Subcutaneous abdominal adipose tissue (tissue), 5 donors: ENCODE measurements around the gene DENND2C.
"Not testable (repeated sequence)": the region's sequence is repeated elsewhere in the genome, so short reads cannot be mapped to it uniquely, and the experiment has no call there.

Source experiments
- H3K27ac ChIP-seq: one replicate; pipeline ENCODE4 v1.7.0; 2013; ENCODE audit warnings: low read depth, mild to moderate bottlenecking, inconsistent platforms, low read length, moderate library complexity
- H3K27me3 ChIP-seq, 5 donors: one replicate each; pipeline ENCODE4 v1.7.0; 2013; ENCODE audit warnings: low read length in 5 of 5, inconsistent platforms in 1 of 5; ENCODE audit not compliant: control insufficient read depth in 5 of 5, insufficient read depth in 4 of 5
- H3K36me3 ChIP-seq, 5 donors: one replicate each; pipeline ENCODE4 v1.7.0; 2013; ENCODE audit warnings: low read length in 5 of 5; ENCODE audit not compliant: control insufficient read depth in 5 of 5, insufficient read depth in 5 of 5
- H3K4me1 ChIP-seq, 5 donors: one replicate each; pipeline ENCODE4 v1.7.0; 2013; ENCODE audit warnings: low read length in 5 of 5, mild to moderate bottlenecking in 3 of 5, moderate library complexity in 1 of 5; ENCODE audit not compliant: control insufficient read depth in 5 of 5, insufficient read depth in 5 of 5
- H3K4me3 ChIP-seq, 5 donors: one replicate each; pipeline ENCODE4 v1.7.0; 2013; ENCODE audit warnings: low read length in 5 of 5, low read depth in 1 of 5
- H3K9ac ChIP-seq, 5 donors: one replicate each; pipeline ENCODE4 v1.7.0; 2013; ENCODE audit warnings: low read length in 5 of 5, mild to moderate bottlenecking in 4 of 5, moderate library complexity in 3 of 5
- H3K9me3 ChIP-seq, 5 donors: one replicate each; pipeline ENCODE4 v1.7.0; 2013; ENCODE audit warnings: low read length in 5 of 5; ENCODE audit not compliant: control insufficient read depth in 5 of 5
- donor health status: healthy.
- donor health status: healthy.
- donor health status: healthy.
- donor health status: healthy.
- donor health status: healthy.

Gene DENND2C

GRCh38 chr1:114586513-114587047 lies 83.3 kb downstream of the DENND2C start:
- Histone ChIP-seq H3K9me3 (no peaks in the 10 kb centered on the region), H3K4me1 (peaks cover 0 to 8% (median 8%) of the 10 kb centered on the region in 5 donors), H3K27ac (no peak overlapping the region), H3K4me3 (no peak overlapping the region), H3K36me3 (peaks cover 0 to 7% (median 0%) of the 10 kb centered on the region in 5 donors), H3K27me3 (no peaks in the 10 kb centered on the region), H3K9ac (no peak overlapping the region)

GRCh38 chr1:114585231-114585630 lies 84.6 kb downstream of the DENND2C start:
- H3K36me3 ChIP-seq, result peaks cover 0 to 7% (median 0%) of the 10 kb centered on the region in 5 donors
- no peak overlapping the region for H3K4me3 ChIP-seq
- H3K4me1 ChIP-seq, result peaks cover 0 to 17% (median 16%) of the 10 kb centered on the region in 5 donors
- H3K9me3 ChIP-seq, result no peaks in the 10 kb centered on the region
- no peak overlapping the region for H3K9ac ChIP-seq
- H3K27ac ChIP-seq, result no peak overlapping the region
- H3K27me3 ChIP-seq, result no peaks in the 10 kb centered on the region

DNA sequence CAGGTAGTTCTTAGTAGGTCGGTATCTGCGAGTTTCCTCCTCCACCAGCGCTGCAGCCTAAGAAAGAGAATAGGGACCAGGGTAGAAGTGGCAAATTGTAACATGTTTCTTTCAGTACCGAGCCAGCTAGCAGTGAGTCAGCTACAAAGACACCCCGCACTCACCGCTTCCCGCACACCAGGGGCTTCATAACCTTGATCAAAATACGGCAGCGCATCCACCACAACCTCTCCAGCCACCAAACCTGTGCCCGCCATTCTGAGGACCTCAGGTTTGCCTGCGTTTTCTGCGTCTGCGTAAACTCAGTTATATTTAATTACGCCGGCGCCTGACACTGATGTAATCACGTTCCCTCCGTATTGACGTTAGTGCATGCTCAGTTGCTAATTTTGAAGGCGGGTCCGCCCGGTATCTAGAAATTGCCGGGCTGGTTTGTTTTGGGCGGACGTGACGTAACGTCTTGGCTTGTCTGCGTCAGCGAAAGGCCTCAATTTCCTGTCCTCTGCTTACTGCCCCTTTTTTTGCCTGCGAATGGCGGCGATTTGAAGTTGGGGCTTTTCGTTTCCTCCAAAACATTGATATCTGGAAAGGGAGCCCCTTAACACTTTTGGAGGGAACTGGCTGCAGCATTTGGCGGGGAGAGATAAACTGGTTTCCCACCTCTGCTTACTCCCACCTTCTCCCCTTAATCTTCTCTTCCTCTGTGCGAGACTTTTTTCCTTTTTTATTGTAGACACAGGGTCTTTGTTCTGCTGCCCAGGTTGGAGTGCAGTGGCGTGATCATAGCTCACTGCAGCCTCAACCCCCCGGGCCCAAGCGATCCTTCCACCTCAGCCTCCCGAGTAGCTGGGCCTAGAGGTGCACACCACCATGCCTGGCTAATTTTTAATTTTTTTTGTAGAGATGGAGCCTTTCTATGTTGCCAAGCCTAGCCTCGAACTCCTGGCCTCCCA lies 88.2 kb downstream of the DENND2C start, which contains the start of gene BCAS2:
TSS of gene BCAS2 (minus strand) at position 281 of the 953 bp plus-strand sequence. CDS start at position 257, 24 bp downstream.
- Histone ChIP-seq H3K36me3 (peaks cover 8 to 26% (median 15%) of the 10 kb centered on the region in 5 donors), H3K27ac (peak within 1 kb of the TSS; percentile 85), H3K9me3 (no peaks in the 10 kb centered on the region), H3K27me3 (no peaks in the 10 kb centered on the region), H3K4me3 (peak within 1 kb of the TSS; percentile 61 to 99 (median 90)), H3K9ac (peak within 1 kb of the TSS; percentile 65 to 91 (median 85)), H3K4me1 (peaks cover 0 to 26% (median 22%) of the 10 kb centered on the region in 5 donors)

DNA sequence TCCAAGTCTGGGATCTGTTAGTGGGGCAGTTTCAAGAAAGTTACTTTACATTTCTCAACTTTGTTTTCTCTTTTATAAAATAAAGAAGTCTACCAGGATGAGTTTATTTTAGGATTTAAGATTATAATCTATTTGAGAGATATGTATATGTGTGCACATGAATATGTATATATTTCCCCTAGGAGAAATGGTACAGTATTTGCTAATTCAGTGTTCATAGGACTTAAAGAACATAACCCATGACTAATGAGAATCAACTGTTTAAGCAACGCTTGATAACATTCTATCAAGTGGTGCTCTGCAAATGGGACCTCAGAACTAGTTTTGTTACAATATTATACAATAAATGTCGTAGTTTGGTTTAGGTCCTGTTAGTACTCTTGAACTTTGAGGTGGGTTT lies 95.5 kb downstream of the DENND2C start:
- Histone ChIP-seq H3K27ac (no peak overlapping the region), H3K36me3 (peaks cover 49 to 86% (median 57%) of the 10 kb centered on the region in 5 donors), H3K9me3 (no peaks in the 10 kb centered on the region), H3K4me3 (no peak overlapping the region), H3K27me3 (no peaks in the 10 kb centered on the region), H3K4me1 (peaks cover 0 to under 1% (median 0%) of the 10 kb centered on the region in 5 donors), H3K9ac (no peak overlapping the region)

DNA sequence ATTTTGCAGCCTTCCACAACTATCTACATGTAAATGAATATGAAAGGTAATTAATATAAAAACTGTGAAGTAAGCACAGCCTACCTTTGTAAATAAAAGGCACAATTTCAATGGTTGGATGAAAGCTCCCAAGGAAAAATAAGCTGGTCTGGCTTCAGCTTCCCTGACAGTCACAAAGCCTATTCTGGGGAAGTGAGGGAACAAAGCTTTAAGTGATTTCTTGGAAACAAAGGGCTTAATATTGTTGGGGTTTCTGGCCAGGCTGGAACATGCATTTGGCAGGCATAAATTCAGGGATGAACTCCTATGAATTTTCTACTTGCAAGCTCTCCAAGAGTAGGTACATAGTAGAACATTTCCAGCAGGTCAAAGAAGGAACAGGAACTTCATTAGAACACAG lies 105.7 kb downstream of the DENND2C start:
- Histone ChIP-seq H3K27me3 (no peaks in the 10 kb centered on the region), H3K27ac (no peak overlapping the region), H3K36me3 (peaks cover 20 to 44% (median 37%) of the 10 kb centered on the region in 5 donors), H3K9me3 (no peaks in the 10 kb centered on the region), H3K9ac (no peak overlapping the region), H3K4me1 (no peaks in the 10 kb centered on the region), H3K4me3 (no peak overlapping the region)

- not testable (repeated sequence) for H3K27ac ChIP-seq, H3K27me3 ChIP-seq, H3K9ac ChIP-seq, H3K4me1 ChIP-seq, H3K4me3 ChIP-seq, H3K9me3 ChIP-seq
- peaks cover 16 to 33% (median 27%) of the 10 kb centered on the region in 5 donors for H3K36me3 ChIP-seq
These were observed 106.8 kb downstream of the DENND2C start for GRCh38 chr1:114562978-114563510.

DNA sequence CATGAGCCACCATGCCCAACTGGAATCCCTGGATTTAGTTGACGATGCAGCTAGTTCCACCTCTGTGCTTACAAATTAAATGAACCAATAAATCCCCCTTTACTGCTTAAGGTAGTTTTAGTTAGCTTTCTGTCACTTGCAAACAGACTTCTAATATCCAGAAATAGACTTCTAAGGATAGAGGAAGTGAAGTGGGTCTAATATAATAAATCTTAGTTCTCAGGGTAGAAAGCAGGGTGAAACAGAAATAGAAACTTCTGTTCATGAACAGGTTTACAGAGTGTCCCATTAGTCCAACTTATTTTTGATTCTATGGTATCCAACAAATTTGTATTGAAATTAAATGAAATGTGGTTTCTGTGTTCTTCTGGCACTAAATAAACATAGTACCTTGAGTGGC lies 108.5 kb downstream of the DENND2C start:
- H3K9me3 ChIP-seq, result no peaks in the 10 kb centered on the region
- H3K27ac ChIP-seq, result no peak overlapping the region
- H3K4me3 ChIP-seq, result no peak overlapping the region
- H3K36me3 ChIP-seq, result peaks cover 7 to 17% (median 13%) of the 10 kb centered on the region in 5 donors
- H3K4me1 ChIP-seq, result no peaks in the 10 kb centered on the region
- no peaks in the 10 kb centered on the region for H3K27me3 ChIP-seq
- H3K9ac ChIP-seq, result no peak overlapping the region

GRCh38 chr1:114559356-114559755 lies 110.5 kb downstream of the DENND2C start:
- H3K4me1 ChIP-seq, result no peaks in the 10 kb centered on the region
- no peak overlapping the region for H3K4me3 ChIP-seq
- H3K27ac ChIP-seq, result no peak overlapping the region
- H3K9me3 ChIP-seq, result no peaks in the 10 kb centered on the region
- H3K36me3 ChIP-seq, result no peaks in the 10 kb centered on the region
- no peaks in the 10 kb centered on the region for H3K27me3 ChIP-seq
- H3K9ac ChIP-seq, result peak overlapping the region in 1 of 5 donors; percentile 11

GRCh38 chr1:114558544-114558943 lies 111.3 kb downstream of the DENND2C start:
- Histone ChIP-seq H3K4me3 (no peak overlapping the region), H3K4me1 (no peaks in the 10 kb centered on the region), H3K36me3 (no peaks in the 10 kb centered on the region), H3K27me3 (no peaks in the 10 kb centered on the region), H3K9me3 (no peaks in the 10 kb centered on the region), H3K9ac (no peak overlapping the region), H3K27ac (no peak overlapping the region)

- Histone ChIP-seq H3K4me1 (no peaks in the 10 kb centered on the region), H3K27me3 (peaks cover 0 to 2% (median 0%) of the 10 kb centered on the region in 5 donors), H3K4me3 (no peak overlapping the region), H3K27ac (no peak overlapping the region), H3K36me3 (no peaks in the 10 kb centered on the region), H3K9ac (no peak overlapping the region), H3K9me3 (no peaks in the 10 kb centered on the region)
These were observed 115.3 kb downstream of the DENND2C start for GRCh38 chr1:114554577-114554976.
